ENCODE results near the gene EFCAB8.
"Not testable (repeated sequence)": the region's sequence is repeated elsewhere in the genome, so short reads cannot be mapped to it uniquely, and the experiment has no call there.

Gene EFCAB8

GRCh38 chr20:32855387-32855786, 3.3 kb upstream of the EFCAB8 start:
- Histone ChIP-seq H3K36me3 (ENCODE audit: control insufficient read depth, insufficient read depth, low read length) (no peaks in the 10 kb centered on the region), H3K27me3 (ENCODE audit: control insufficient read depth, insufficient read depth, low read length) (no peaks in the 10 kb centered on the region), H3K9me3 (ENCODE audit: control insufficient read depth, low read length) (no peaks in the 10 kb centered on the region), H3K27ac (no peak overlapping the region), H2AFZ (no peak overlapping the region), H3K4me3 (ENCODE audit: low read depth, low read length) (no peak overlapping the region), H3K9ac (no peak overlapping the region), H3K4me1 (peaks cover 38% of the 10 kb centered on the region), H3K4me2 (ENCODE audit: low read length) (no peak overlapping the region), H3K79me2 (no peaks in the 10 kb centered on the region)
- no peak for TF ChIP-seq CTCF (IDR thresholded peaks at IDR 0.05)

- no peak for TF ChIP-seq CTCF (IDR thresholded peaks at IDR 0.05)
- Histone ChIP-seq H3K27me3 (ENCODE audit: control insufficient read depth, insufficient read depth, low read length) (no peaks in the 10 kb centered on the region), H3K4me3 (ENCODE audit: low read depth, low read length) (no peak overlapping the region), H3K27ac (peak overlapping the region; percentile 74), H2AFZ (peak overlapping the region; percentile 3), H3K4me2 (ENCODE audit: low read length) (no peak overlapping the region), H3K4me1 (peaks cover 32% of the 10 kb centered on the region), H3K9me3 (ENCODE audit: control insufficient read depth, low read length) (no peaks in the 10 kb centered on the region), H3K79me2 (no peaks in the 10 kb centered on the region), H3K9ac (no peak overlapping the region), H3K36me3 (ENCODE audit: control insufficient read depth, insufficient read depth, low read length) (no peaks in the 10 kb centered on the region)
Observed at GRCh38 chr20:32858189-32858588, 534 bp upstream of the EFCAB8 start.

GRCh38 chr20:32861446-32861845, 2.7 kb downstream of the EFCAB8 start:
- H2AFZ ChIP-seq = no peak overlapping the region
- no peak overlapping the region for H3K4me3 ChIP-seq (ENCODE audit: low read depth, low read length)
- no peaks in the 10 kb centered on the region for H3K9me3 ChIP-seq (ENCODE audit: control insufficient read depth, low read length)
- H3K27ac ChIP-seq = no peak overlapping the region
- no peaks in the 10 kb centered on the region for H3K79me2 ChIP-seq
- H3K9ac ChIP-seq = no peak overlapping the region
- H3K4me1 ChIP-seq = peaks cover 32% of the 10 kb centered on the region
- no peaks in the 10 kb centered on the region for H3K36me3 ChIP-seq (ENCODE audit: control insufficient read depth, insufficient read depth, low read length)
- no peak for TF ChIP-seq CTCF (IDR thresholded peaks at IDR 0.05)
- H3K27me3 ChIP-seq (ENCODE audit: control insufficient read depth, insufficient read depth, low read length) = no peaks in the 10 kb centered on the region
- no peak overlapping the region for H3K4me2 ChIP-seq (ENCODE audit: low read length)

GRCh38 chr20:32869562-32869961, 10.8 kb downstream of the EFCAB8 start:
- TF ChIP-seq CTCF (IDR thresholded peaks at IDR 0.05) = no peak

GRCh38 chr20:32870526-32870925, 11.8 kb downstream of the EFCAB8 start:
- not testable (repeated sequence) for H3K9me3 ChIP-seq (ENCODE audit: control insufficient read depth, low read length)

More at GRCh38 chr20:32869562-32869961, 10.8 kb downstream of the EFCAB8 start:
- Histone ChIP-seq H3K9me3 (ENCODE audit: control insufficient read depth, low read length) (no peaks in the 10 kb centered on the region), H3K79me2 (no peaks in the 10 kb centered on the region), H3K4me2 (ENCODE audit: low read length) (no peak overlapping the region), H3K36me3 (ENCODE audit: control insufficient read depth, insufficient read depth, low read length) (no peaks in the 10 kb centered on the region), H3K4me3 (ENCODE audit: low read depth, low read length) (no peak overlapping the region), H3K4me1 (no peaks in the 10 kb centered on the region), H3K27ac (no peak overlapping the region), H2AFZ (no peak overlapping the region), H3K9ac (no peak overlapping the region), H3K27me3 (ENCODE audit: control insufficient read depth, insufficient read depth, low read length) (no peaks in the 10 kb centered on the region)

More at GRCh38 chr20:32870526-32870925, 11.8 kb downstream of the EFCAB8 start:
- H3K36me3 ChIP-seq (ENCODE audit: control insufficient read depth, insufficient read depth, low read length); H3K9ac ChIP-seq; H3K4me2 ChIP-seq (ENCODE audit: low read length); H3K27ac ChIP-seq; H2AFZ ChIP-seq; H3K4me1 ChIP-seq; H3K4me3 ChIP-seq (ENCODE audit: low read depth, low read length); H3K79me2 ChIP-seq; H3K27me3 ChIP-seq (ENCODE audit: control insufficient read depth, insufficient read depth, low read length): not testable (repeated sequence)

All from parathyroid adenoma (tissue), 2 donors.